HCT116 (cell line): Measurements from ENCODE around the gene CBR4. TPM values are rescaled to one million over a fixed set of nuclear protein-coding genes. Genes with fewer than 3 reads are reported as not detected.
A peak's percentile ranks its signal among the peaks of the same experiment; 100 is the strongest.

Experiments used
- ATAC-seq: fragments of 200-7000 bp; cut with Tn5 transposase; 2 replicates; pipeline ENCODE4 v1.9.1; 2020; ENCODE audit warnings: mild to moderate bottlenecking, moderate library complexity
- BruUV-seq: library from RNA; stranded (reverse); fragments of 400-500 nt; replicated peaks from 2 replicates; lab custom pipeline; 2021; lab: Mats Ljungman, UMichigan
- CTCF ChIA-PET: fragments of 300-600 bp; sonication (Branson Sonifier 250); formaldehyde crosslinking; loops from one replicate; lab custom pipeline; 2021; ENCODE audit warnings: antibody characterized with exemption; lab: Charles Lee
- POLR2A ChIA-PET: fragments of 300-600, 350-600 bp; sonication (Branson Sonifier 250); formaldehyde crosslinking; loops from one replicate; lab custom pipeline; 2021; ENCODE audit warnings: antibody characterized with exemption; lab: Charles Lee
- RAD21 ChIA-PET, 2 experiments: fragments of 300-600 bp; sonication (Branson Sonifier 250); formaldehyde crosslinking; loops; one replicate each; lab custom pipeline; 2023; ENCODE audit warnings: low total read pairs in 2 of 2; ENCODE audit not compliant: uncharacterized antibody in 2 of 2, unreplicated experiment in 2 of 2, low non-redundant PET in 1 of 2; lab: Charles Lee
- DNase-seq: peaks from one replicate; pipeline ENCODE4 v3.0.0-alpha.2; 2010; ENCODE audit warnings: low read depth, low spot score
- H2AFZ ChIP-seq: fragments of 200-600 bp; shearing (Covaris generic), sonication (generic); 2 replicates; pipeline ENCODE4 v1.6.1; 2017; ENCODE audit warnings: low read depth, mixed run types, mixed read lengths, antibody characterized with exemption, low read length; ENCODE audit not compliant: poor library complexity, severe bottlenecking
- H3K27ac ChIP-seq: 2 replicates; pipeline ENCODE4 v1.5.1; 2012; ENCODE audit warnings: low read depth, low read length
- H3K27me3 ChIP-seq: fragments of 200-600 bp; sonication (generic); 2 replicates; pipeline ENCODE4 v1.6.1; 2016; ENCODE audit warnings: mixed run types, low read length, mixed read lengths; ENCODE audit not compliant: insufficient read depth
- H3K36me3 ChIP-seq, 2 experiments: fragments of 200-500 bp in 1 of 2; fragments of 200-600 bp in 1 of 2; sonication (Bioruptor generic) in 1 of 2; sonication (generic) in 1 of 2; 2 replicates each; pipeline versions ENCODE4 v1.5.1 to v1.6.1; 2014 to 2016; ENCODE audit warnings: low read length in 2 of 2, inconsistent platforms in 1 of 2, mixed read lengths in 1 of 2, mixed run types in 1 of 2; ENCODE audit not compliant: insufficient read depth in 2 of 2, control insufficient read depth in 1 of 2
- H3K4me1 ChIP-seq, 2 experiments: fragments of 200-600 bp in 1 of 2; sonication (generic) in 1 of 2; 2 replicates each; pipeline versions ENCODE4 v1.5.1 to v1.6.1; 2012 to 2017; ENCODE audit warnings: low read length in 2 of 2, inconsistent platforms in 1 of 2, mild to moderate bottlenecking in 1 of 2, mixed read lengths in 1 of 2, mixed run types in 1 of 2, moderate library complexity in 1 of 2; ENCODE audit not compliant: insufficient read depth in 2 of 2, control insufficient read depth in 1 of 2
- H3K4me2 ChIP-seq: fragments of 200-600 bp; sonication (generic); 2 replicates; pipeline ENCODE4 v1.6.1; 2017; ENCODE audit warnings: mixed run types, low read length, mixed read lengths
- H3K4me3 ChIP-seq, 2 experiments: fragments of 200-600 bp in 1 of 2; sonication (generic) in 1 of 2; replicated peaks in 1 of 2; 2 replicates each; pipeline ENCODE4 v1.5.1; 2011 to 2016; ENCODE audit warnings: low read length in 2 of 2, control low read depth in 1 of 2, low read depth in 1 of 2, mild to moderate bottlenecking in 1 of 2, mixed read lengths in 1 of 2, mixed run types in 1 of 2
- H3K79me2 ChIP-seq: fragments of 200-600 bp; sonication (generic); 2 replicates; pipeline ENCODE4 v1.6.1; 2017; ENCODE audit warnings: mild to moderate bottlenecking, mixed run types, low read length, moderate library complexity, mixed read lengths; ENCODE audit not compliant: insufficient read depth
- H3K9ac ChIP-seq: fragments of 200-600 bp; sonication (generic); 2 replicates; pipeline ENCODE4 v1.6.1; 2016; ENCODE audit warnings: low read length, mixed read lengths
- H3K9me2 ChIP-seq: fragments of 200-600 bp; sonication (generic), shearing (Covaris generic); 2 replicates; pipeline ENCODE4 v1.6.1; 2017; ENCODE audit warnings: mixed run types, mild to moderate bottlenecking, moderate library complexity; ENCODE audit not compliant: insufficient read depth
- H3K9me3 ChIP-seq, 2 experiments: fragments of 200-500 bp in 1 of 2; fragments of 200-600 bp in 1 of 2; sonication (Bioruptor generic) in 1 of 2; sonication (generic) in 1 of 2; 2 replicates each; pipeline ENCODE4 v1.6.1; 2014 to 2017; ENCODE audit warnings: low read length in 2 of 2, mixed read lengths in 2 of 2, inconsistent platforms in 1 of 2, low read depth in 1 of 2, mild to moderate bottlenecking in 1 of 2, mixed run types in 1 of 2, moderate library complexity in 1 of 2; ENCODE audit not compliant: control insufficient read depth in 1 of 2, insufficient read depth in 1 of 2
- H4K20me1 ChIP-seq: fragments of 200-600 bp; sonication (generic), shearing (Covaris generic); 2 replicates; pipeline ENCODE4 v1.6.1; 2017; ENCODE audit warnings: mixed run types, mild to moderate bottlenecking, moderate library complexity; ENCODE audit not compliant: insufficient read depth
- CBX3 ChIP-seq: IDR thresholded peaks from 2 replicates; pipeline ENCODE4 v1.6.1; 2012; ENCODE audit warnings: low read depth
- CEBPB ChIP-seq: IDR thresholded peaks from 2 replicates; pipeline ENCODE4 v1.6.1; 2012; ENCODE audit warnings: low read depth
- CTCF ChIP-seq, 3 experiments: fragments of 200-600 bp in 1 of 3; sonication (generic) in 1 of 3; IDR thresholded peaks in 2 of 3; conservative IDR thresholded peaks in 1 of 3; 2 replicates each; pipeline ENCODE4 v1.5.1; 2012 to 2017; ENCODE audit warnings: low read depth in 2 of 3, low read length in 2 of 3, antibody characterized with exemption in 1 of 3, borderline replicate concordance in 1 of 3, control low read depth in 1 of 3, mild to moderate bottlenecking in 1 of 3, mixed read lengths in 1 of 3, mixed run types in 1 of 3, moderate library complexity in 1 of 3; ENCODE audit not compliant: insufficient read depth in 1 of 3
- EGR1 ChIP-seq: IDR thresholded peaks from 2 replicates; pipeline ENCODE4 v1.6.1; 2012; ENCODE audit warnings: low read depth
- ELF1 ChIP-seq: IDR thresholded peaks from 2 replicates; pipeline ENCODE4 v1.6.1; 2012; ENCODE audit warnings: low read depth, borderline replicate concordance
- FOSL1 ChIP-seq: IDR thresholded peaks from 2 replicates; pipeline ENCODE4 v1.6.1; 2012; ENCODE audit warnings: low read depth
- JUND ChIP-seq: IDR thresholded peaks from 2 replicates; pipeline ENCODE4 v1.6.1; 2012
- MAX ChIP-seq: IDR thresholded peaks from 2 replicates; pipeline ENCODE4 v1.6.1; 2012
- POLR2A ChIP-seq: IDR thresholded peaks from 2 replicates; pipeline ENCODE4 v1.7.0; 2011; ENCODE audit warnings: borderline replicate concordance; ENCODE audit not compliant: insufficient read depth, insufficient read length; ENCODE audit errors: extremely low read depth
- POLR2AphosphoS5 ChIP-seq: IDR thresholded peaks from 2 replicates; pipeline ENCODE4 v1.6.1; 2011; ENCODE audit warnings: mild to moderate bottlenecking, low read depth, low read length, moderate library complexity
- RAD21 ChIP-seq: IDR thresholded peaks from 2 replicates; pipeline ENCODE4 v1.6.1; 2012; ENCODE audit warnings: low read depth, mild to moderate bottlenecking
- REST ChIP-seq: IDR thresholded peaks from 2 replicates; pipeline ENCODE4 v1.6.1; 2012; ENCODE audit warnings: low read depth
- SIN3A ChIP-seq: IDR thresholded peaks from 2 replicates; pipeline ENCODE4 v1.6.1; 2012; ENCODE audit warnings: low read depth
- SP1 ChIP-seq: IDR thresholded peaks from 2 replicates; pipeline ENCODE4 v1.6.1; 2012; ENCODE audit warnings: low read depth
- SRF ChIP-seq: IDR thresholded peaks from 2 replicates; pipeline ENCODE4 v1.6.1; 2012; ENCODE audit warnings: low read depth
- TCF7L2 ChIP-seq: IDR thresholded peaks from 2 replicates; pipeline ENCODE4 v1.7.0; 2011; ENCODE audit warnings: borderline replicate concordance, inconsistent platforms; ENCODE audit not compliant: insufficient read depth, insufficient read length; ENCODE audit errors: extremely low read depth
- ZFX ChIP-seq: fragments of 450-650 bp; IDR thresholded peaks from 2 replicates; pipeline ENCODE4 v1.6.1; 2017
- ZNF274 ChIP-seq: fragments of 200-500 bp; sonication (Bioruptor generic); IDR thresholded peaks from 2 replicates; pipeline ENCODE4 v1.6.1; 2014; ENCODE audit warnings: mild to moderate bottlenecking, low read depth, low read length, inconsistent platforms
- intact Hi-C: fragments of 100-400 bp; cut with micrococcal nuclease; formaldehyde crosslinking; loops from 2 replicates; pipeline ENCODE4 v1.10.0; 2022
- total RNA-seq: library from RNA; stranded (reverse); gene quantifications from one replicate; pipeline ENCODE4 v1.2.1, GENCODE V29; 2021; ENCODE audit not compliant: unreplicated experiment
- TF ChIP-seq, protein P1 (sequence below): IDR thresholded peaks from 2 replicates; pipeline ENCODE4 v1.6.1; 2012

CBR4 gene
- total RNA-seq, 1 experiment from 2014 or later = 32.3 TPM

DNA sequence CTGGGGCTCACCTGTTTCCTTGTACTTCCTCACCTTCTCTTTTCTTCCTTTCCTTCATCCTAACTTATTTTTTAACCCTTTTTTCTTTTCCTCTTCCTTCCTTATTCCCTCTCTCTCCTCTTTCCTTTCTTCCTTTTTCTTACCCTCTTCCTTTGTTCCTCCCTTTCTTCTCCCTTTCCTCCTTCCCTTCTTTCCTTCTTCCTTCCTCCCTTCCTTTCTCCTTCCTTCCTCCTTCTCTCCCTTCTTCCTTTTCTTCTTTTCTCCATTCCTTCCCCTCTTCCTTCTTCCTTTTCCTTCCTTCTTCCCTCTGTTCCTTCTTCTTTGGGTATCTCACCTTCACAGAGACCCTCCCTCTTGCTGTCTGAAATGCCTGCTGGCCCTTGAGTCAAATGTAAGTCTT lies 22.1 kb upstream of the CBR4 start:
- ChIA-PET CTCF (no interaction called here), POLR2A (no interaction called here), RAD21 (no interaction called here)

More for the DNA sequence above, 22.1 kb upstream of the CBR4 start:
- H3K27me3 ChIP-seq = no peaks in the 10 kb centered on the region
- H4K20me1 ChIP-seq = no peaks in the 10 kb centered on the region
- no peaks in the 10 kb centered on the region for H3K9me3 ChIP-seq
- no peak overlapping the region for H3K27ac ChIP-seq
- H3K9me2 ChIP-seq = no peaks in the 10 kb centered on the region
- no peak overlapping the region for H3K4me3 ChIP-seq
- intact Hi-C loops = loop anchor here (5.0 kb wide), 1 partner anchor 240 kb away; the partner anchor contains the start of gene SH3RF1
- H3K9ac ChIP-seq = no peak overlapping the region
- H3K36me3 ChIP-seq = no peaks in the 10 kb centered on the region
- no peak for DNase-seq
- peaks cover 15 to 58% of the 10 kb centered on the region in 2 experiments; a peak in 3 of 4 replicates for H3K4me1 ChIP-seq
- ATAC-seq = no peak
- H3K4me2 ChIP-seq = no peak overlapping the region
- peak overlapping the region; percentile 73 for H2AFZ ChIP-seq
- BruUV-seq = no TSS peak
- H3K79me2 ChIP-seq = no peaks in the 10 kb centered on the region
- TF ChIP-seq RAD21 (no peak), POLR2AphosphoS5 (no peak), TCF7L2 (no peak), REST (no peak), MAX (no peak), CEBPB (no peak), SIN3A (no peak), SP1 (no peak), FOSL1 (no peak), CBX3 (no peak), SRF (no peak), EGR1 (no peak), POLR2A (no peak), JUND (no peak), ELF1 (no peak), ZFX (no peak), ZNF274 (no peak), CTCF (IDR thresholded peaks at IDR 0.05 in 2 of 3, conservative IDR thresholded peaks at IDR 0.05 in 1 of 3; ENCODE audit: borderline replicate concordance in 1 of 3, insufficient read depth in 1 of 3, low read depth in 2 of 3, low read length in 2 of 3) (no peak)
- TF ChIP-seq, protein P1, sequence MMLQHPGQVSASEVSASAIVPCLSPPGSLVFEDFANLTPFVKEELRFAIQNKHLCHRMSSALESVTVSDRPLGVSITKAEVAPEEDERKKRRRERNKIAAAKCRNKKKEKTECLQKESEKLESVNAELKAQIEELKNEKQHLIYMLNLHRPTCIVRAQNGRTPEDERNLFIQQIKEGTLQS = no peak
